NB4 (cell line): ENCODE data around the gene PPP4R2.

Source experiments
- POLR2A ChIP-seq: IDR thresholded peaks from 2 replicates; pipeline ENCODE4 v1.6.1; 2011; ENCODE audit warnings: mild to moderate bottlenecking; ENCODE audit not compliant: insufficient read length; ENCODE audit errors: extremely low read depth
- TF ChIP-seq, protein P1 (sequence below): IDR thresholded peaks from one replicate; pipeline ENCODE4 v1.5.1; 2012; ENCODE audit warnings: low read depth, low read length

DNA sequence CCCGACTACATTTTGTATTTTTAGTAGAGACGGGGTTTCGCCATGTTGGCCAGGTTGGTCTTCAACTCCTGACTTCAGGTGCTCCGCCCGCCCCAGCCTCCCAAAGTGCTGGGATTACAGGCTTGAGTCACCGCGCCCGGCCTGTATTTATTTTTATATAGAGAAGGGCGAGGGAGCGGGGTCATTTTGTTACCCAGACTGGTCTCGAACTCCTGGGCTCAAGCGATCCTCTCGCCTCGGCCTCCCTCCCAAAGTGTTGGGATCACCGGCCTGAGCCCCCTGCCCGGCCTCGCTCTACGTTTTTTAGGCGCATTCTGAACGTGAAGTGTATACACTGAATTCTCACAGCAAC lies 514 bp upstream of the PPP4R2 start:
- TF ChIP-seq, protein P1, sequence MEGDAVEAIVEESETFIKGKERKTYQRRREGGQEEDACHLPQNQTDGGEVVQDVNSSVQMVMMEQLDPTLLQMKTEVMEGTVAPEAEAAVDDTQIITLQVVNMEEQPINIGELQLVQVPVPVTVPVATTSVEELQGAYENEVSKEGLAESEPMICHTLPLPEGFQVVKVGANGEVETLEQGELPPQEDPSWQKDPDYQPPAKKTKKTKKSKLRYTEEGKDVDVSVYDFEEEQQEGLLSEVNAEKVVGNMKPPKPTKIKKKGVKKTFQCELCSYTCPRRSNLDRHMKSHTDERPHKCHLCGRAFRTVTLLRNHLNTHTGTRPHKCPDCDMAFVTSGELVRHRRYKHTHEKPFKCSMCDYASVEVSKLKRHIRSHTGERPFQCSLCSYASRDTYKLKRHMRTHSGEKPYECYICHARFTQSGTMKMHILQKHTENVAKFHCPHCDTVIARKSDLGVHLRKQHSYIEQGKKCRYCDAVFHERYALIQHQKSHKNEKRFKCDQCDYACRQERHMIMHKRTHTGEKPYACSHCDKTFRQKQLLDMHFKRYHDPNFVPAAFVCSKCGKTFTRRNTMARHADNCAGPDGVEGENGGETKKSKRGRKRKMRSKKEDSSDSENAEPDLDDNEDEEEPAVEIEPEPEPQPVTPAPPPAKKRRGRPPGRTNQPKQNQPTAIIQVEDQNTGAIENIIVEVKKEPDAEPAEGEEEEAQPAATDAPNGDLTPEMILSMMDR: no peak
- no peak for TF ChIP-seq POLR2A
